ENCODE results near the gene SPARCL1.

GRCh38 chr4:87430038-87430437 is 99.1 kb downstream of the SPARCL1 start:
- TF ChIP-seq POLR2A (IDR thresholded peaks at IDR 0.05; ENCODE audit: low read length) (no peak), CEBPB (IDR thresholded peaks at IDR 0.05) (no peak), POLR2AphosphoS2 (conservative IDR thresholded peaks at IDR 0.05; ENCODE audit: low read length) (no peak), EHMT2 (IDR thresholded peaks at IDR 0.05; ENCODE audit: low read depth) (no peak), CTCF (IDR thresholded peaks at IDR 0.05) (no peak), CHD2 (IDR thresholded peaks at IDR 0.05; ENCODE audit: low read length, partially characterized antibody) (no peak)

Data from A549 (cell line).